Astrocyte (in vitro differentiated cells and primary cell): Measurements from ENCODE around the gene BEND5.

ENCODE experiments used
- EZH2 ChIP-seq: IDR thresholded peaks from 2 replicates; pipeline ENCODE4 v1.6.1; 2012; ENCODE audit warnings: mild to moderate bottlenecking, low read length, inconsistent platforms; ENCODE audit not compliant: insufficient read depth
- TF ChIP-seq, protein P1 (sequence below): IDR thresholded peaks from 2 replicates; pipeline ENCODE4 v1.5.1; 2011; ENCODE audit warnings: low read depth, mild to moderate bottlenecking, inconsistent platforms, low read length, moderate library complexity; ENCODE audit not compliant: insufficient read depth

DNA sequence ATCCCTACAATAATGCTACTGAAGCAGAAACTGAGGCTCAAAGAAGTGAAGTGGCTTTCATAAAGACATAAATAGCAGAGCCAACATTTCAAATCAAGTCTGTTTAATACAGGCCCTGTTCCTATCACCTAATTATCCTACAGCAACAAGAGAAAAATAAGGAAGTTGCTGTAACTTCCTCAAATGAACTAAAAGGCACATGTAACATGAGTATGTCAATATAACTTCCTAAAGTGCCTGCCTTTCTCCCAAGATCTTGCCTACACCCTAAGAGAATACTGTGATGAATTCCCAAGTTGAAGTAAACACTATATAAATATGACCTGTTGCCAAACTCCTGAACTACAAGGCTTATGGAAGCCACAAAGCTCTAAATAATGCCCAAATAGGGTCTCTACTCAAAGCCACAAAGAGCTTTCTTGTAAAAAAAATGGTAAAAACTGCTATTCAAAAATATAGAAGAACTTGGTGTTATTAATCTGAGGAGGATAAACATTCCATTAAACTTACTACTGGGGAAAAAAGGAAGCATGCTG is 8.6 kb downstream of the BEND5 start:
- TF ChIP-seq, protein P1, sequence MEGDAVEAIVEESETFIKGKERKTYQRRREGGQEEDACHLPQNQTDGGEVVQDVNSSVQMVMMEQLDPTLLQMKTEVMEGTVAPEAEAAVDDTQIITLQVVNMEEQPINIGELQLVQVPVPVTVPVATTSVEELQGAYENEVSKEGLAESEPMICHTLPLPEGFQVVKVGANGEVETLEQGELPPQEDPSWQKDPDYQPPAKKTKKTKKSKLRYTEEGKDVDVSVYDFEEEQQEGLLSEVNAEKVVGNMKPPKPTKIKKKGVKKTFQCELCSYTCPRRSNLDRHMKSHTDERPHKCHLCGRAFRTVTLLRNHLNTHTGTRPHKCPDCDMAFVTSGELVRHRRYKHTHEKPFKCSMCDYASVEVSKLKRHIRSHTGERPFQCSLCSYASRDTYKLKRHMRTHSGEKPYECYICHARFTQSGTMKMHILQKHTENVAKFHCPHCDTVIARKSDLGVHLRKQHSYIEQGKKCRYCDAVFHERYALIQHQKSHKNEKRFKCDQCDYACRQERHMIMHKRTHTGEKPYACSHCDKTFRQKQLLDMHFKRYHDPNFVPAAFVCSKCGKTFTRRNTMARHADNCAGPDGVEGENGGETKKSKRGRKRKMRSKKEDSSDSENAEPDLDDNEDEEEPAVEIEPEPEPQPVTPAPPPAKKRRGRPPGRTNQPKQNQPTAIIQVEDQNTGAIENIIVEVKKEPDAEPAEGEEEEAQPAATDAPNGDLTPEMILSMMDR: no peak
- no peak for TF ChIP-seq EZH2
